Measurements from ENCODE around the gene PKP1. TPM values are rescaled to one million over a fixed set of nuclear protein-coding genes. Genes with fewer than 3 reads are reported as not detected.

PKP1 gene
- polyA plus RNA-seq, 4 donors, result 0.06 to 0.67 (median 0.28) TPM

- DNase-seq (ENCODE audit: low read depth in 4 of 4, low spot score in 3 of 4), result peak in 1 of 4 donors; percentile 24
These were observed 63.1 kb downstream of the PKP1 start for GRCh38 chr1:201346337-201346939.

- no peak for DNase-seq (ENCODE audit: low read depth in 4 of 4, low spot score in 3 of 4)
These were observed 63.7 kb downstream of the PKP1 start for GRCh38 chr1:201346987-201347386.

- no peak for DNase-seq (ENCODE audit: low read depth in 4 of 4, low spot score in 3 of 4)
These were observed 64.3 kb downstream of the PKP1 start for GRCh38 chr1:201347498-201348210.

GRCh38 chr1:201348211-201348566 lies 64.9 kb downstream of the PKP1 start:
- peak; percentile 26 to 48 (median 36) for DNase-seq (ENCODE audit: low read depth in 4 of 4, low spot score in 3 of 4)

GRCh38 chr1:201349092-201349491 lies 65.8 kb downstream of the PKP1 start:
- DNase-seq (ENCODE audit: low read depth in 4 of 4, low spot score in 3 of 4), result no peak

- DNase-seq (ENCODE audit: low read depth in 4 of 4, low spot score in 3 of 4), result no peak
These were observed 67.0 kb downstream of the PKP1 start for GRCh38 chr1:201350361-201350725.

- no peak for DNase-seq (ENCODE audit: low read depth in 4 of 4, low spot score in 3 of 4)
These were observed 67.6 kb downstream of the PKP1 start for GRCh38 chr1:201350884-201351283.

GRCh38 chr1:201351617-201352016 lies 68.3 kb downstream of the PKP1 start:
- no peak for DNase-seq (ENCODE audit: low read depth in 4 of 4, low spot score in 3 of 4)

- DNase-seq (ENCODE audit: low read depth in 4 of 4, low spot score in 3 of 4), result no peak
These were observed 70.1 kb downstream of the PKP1 start for GRCh38 chr1:201353186-201353940.

GRCh38 chr1:201354151-201354900 lies 71.0 kb downstream of the PKP1 start:
- no peak for DNase-seq (ENCODE audit: low read depth in 4 of 4, low spot score in 3 of 4)

- no peak for DNase-seq (ENCODE audit: low read depth in 4 of 4, low spot score in 3 of 4)
These were observed 71.6 kb downstream of the PKP1 start for GRCh38 chr1:201354901-201355295.

- DNase-seq (ENCODE audit: low read depth in 4 of 4, low spot score in 3 of 4), result no peak
These were observed 72.2 kb downstream of the PKP1 start for GRCh38 chr1:201355471-201355870.

GRCh38 chr1:201356236-201356635 lies 72.9 kb downstream of the PKP1 start:
- DNase-seq (ENCODE audit: low read depth in 4 of 4, low spot score in 3 of 4), result no peak

GRCh38 chr1:201356701-201357100 lies 73.4 kb downstream of the PKP1 start:
- no peak for DNase-seq (ENCODE audit: low read depth in 4 of 4, low spot score in 3 of 4)

- DNase-seq (ENCODE audit: low read depth in 4 of 4, low spot score in 3 of 4), result no peak
These were observed 73.9 kb downstream of the PKP1 start for GRCh38 chr1:201357211-201357610.

GRCh38 chr1:201357636-201358348 lies 74.5 kb downstream of the PKP1 start:
- DNase-seq (ENCODE audit: low read depth in 4 of 4, low spot score in 3 of 4), result no peak

- DNase-seq (ENCODE audit: low read depth in 4 of 4, low spot score in 3 of 4), result no peak
These were observed 75.3 kb downstream of the PKP1 start for GRCh38 chr1:201358596-201358995.

GRCh38 chr1:201359031-201359872 lies 75.9 kb downstream of the PKP1 start:
- DNase-seq (ENCODE audit: low read depth in 4 of 4, low spot score in 3 of 4), result no peak

- no peak for DNase-seq (ENCODE audit: low read depth in 4 of 4, low spot score in 3 of 4)
These were observed 76.5 kb downstream of the PKP1 start for GRCh38 chr1:201359873-201360210.

GRCh38 chr1:201360486-201360885 lies 77.2 kb downstream of the PKP1 start:
- no peak for DNase-seq (ENCODE audit: low read depth in 4 of 4, low spot score in 3 of 4)
